ENCODE data around the gene GZMB.

- TF ChIP-seq, protein P1, sequence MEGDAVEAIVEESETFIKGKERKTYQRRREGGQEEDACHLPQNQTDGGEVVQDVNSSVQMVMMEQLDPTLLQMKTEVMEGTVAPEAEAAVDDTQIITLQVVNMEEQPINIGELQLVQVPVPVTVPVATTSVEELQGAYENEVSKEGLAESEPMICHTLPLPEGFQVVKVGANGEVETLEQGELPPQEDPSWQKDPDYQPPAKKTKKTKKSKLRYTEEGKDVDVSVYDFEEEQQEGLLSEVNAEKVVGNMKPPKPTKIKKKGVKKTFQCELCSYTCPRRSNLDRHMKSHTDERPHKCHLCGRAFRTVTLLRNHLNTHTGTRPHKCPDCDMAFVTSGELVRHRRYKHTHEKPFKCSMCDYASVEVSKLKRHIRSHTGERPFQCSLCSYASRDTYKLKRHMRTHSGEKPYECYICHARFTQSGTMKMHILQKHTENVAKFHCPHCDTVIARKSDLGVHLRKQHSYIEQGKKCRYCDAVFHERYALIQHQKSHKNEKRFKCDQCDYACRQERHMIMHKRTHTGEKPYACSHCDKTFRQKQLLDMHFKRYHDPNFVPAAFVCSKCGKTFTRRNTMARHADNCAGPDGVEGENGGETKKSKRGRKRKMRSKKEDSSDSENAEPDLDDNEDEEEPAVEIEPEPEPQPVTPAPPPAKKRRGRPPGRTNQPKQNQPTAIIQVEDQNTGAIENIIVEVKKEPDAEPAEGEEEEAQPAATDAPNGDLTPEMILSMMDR (IDR thresholded peaks at IDR 0.05; ENCODE audit: low read length), result no peak
- TF ChIP-seq EZH2 (IDR thresholded peaks at IDR 0.05; ENCODE audit: borderline replicate concordance, low read length), result no peak
Measured at GRCh38 chr14:24595073-24595808, 38.7 kb downstream of the GZMB start.

Data from OCI-LY1 (cell line).